Medulla oblongata (tissue), 1 donor: ENCODE results near the gene SLC22A23.

Source experiments
- DNase-seq: peaks from one replicate; pipeline ENCODE4 v3.0.0-alpha.2; 2015; ENCODE audit errors: extremely low spot score

Gene SLC22A23

GRCh38 chr6:3353213-3353903 is 103.5 kb downstream of the SLC22A23 start:
- DNase-seq: no peak

DNA sequence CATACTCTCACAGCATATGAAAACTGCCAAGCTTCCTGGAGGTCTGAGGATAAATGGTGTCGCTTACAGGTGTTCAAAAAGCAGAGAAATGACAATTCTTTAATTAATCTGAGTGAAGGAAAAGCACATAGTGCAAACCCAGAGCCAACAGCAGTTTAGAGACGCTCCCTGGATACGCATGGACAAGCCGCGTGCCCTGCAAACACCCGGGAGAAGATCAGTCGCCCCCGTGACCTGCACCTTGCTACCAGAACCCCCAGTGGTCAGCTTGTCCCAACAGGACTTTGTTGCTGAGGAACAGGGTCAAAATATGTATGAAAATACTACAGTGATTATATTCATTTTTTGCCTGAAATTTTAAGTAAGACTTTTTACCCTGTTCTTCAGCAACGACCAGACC is 104.2 kb downstream of the SLC22A23 start:
- no peak for DNase-seq

GRCh38 chr6:3351829-3352524 is 104.9 kb downstream of the SLC22A23 start:
- DNase-seq: no peak

- peak; percentile 74 for DNase-seq
Observed at GRCh38 chr6:3351105-3351676, 105.7 kb downstream of the SLC22A23 start.

DNA sequence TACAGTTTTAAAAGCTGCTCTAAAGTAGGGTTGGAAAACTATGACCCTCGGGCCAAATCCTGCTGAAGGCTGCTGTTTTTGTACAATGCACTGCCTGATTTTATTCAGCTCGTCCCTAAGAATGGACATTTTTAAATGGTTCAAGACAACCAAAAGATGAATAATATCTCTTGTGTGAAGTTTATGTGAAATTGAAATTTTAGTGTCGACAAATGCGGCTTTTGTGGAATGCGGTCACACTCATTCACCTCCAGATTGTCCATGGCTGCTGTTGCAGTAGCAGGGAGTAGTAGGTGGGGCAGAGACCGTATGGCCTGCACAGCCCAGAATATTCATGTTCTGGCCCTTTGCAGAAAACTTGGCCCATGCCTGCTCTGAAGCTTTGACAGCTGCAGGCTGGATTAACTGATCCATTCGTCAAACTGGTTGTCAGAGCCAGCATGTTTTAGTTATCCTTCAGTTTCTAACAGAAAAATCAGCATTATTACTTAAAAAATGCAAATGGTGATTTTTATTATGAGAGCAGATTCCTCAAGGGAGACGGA is 106.5 kb downstream of the SLC22A23 start:
- DNase-seq: no peak

- DNase-seq: no peak
Observed at GRCh38 chr6:3349388-3350251, 107.2 kb downstream of the SLC22A23 start.

GRCh38 chr6:3348821-3349220 is 108.0 kb downstream of the SLC22A23 start:
- DNase-seq: no peak

DNA sequence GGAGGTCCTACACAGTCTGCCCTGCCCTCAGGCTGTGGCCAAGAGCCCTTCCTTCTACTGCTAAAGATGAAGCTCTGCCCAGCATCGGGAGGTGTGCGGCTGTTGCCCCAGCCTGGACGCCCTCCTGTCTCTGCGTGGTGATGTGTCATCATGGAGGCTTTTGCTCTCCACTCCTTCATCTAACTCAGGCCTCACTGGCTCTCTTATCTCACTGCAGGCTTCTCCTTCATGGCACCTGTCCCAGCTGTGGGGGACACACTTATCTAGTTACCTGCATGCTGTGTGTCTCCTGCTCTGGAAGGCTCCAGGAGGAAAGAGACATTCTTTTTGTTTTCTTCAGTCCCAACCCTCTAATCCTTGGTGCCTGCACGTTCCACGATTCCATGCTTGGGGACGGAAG is 109.0 kb downstream of the SLC22A23 start:
- DNase-seq: no peak

GRCh38 chr6:3347247-3347646 is 109.6 kb downstream of the SLC22A23 start:
- DNase-seq: no peak

DNA sequence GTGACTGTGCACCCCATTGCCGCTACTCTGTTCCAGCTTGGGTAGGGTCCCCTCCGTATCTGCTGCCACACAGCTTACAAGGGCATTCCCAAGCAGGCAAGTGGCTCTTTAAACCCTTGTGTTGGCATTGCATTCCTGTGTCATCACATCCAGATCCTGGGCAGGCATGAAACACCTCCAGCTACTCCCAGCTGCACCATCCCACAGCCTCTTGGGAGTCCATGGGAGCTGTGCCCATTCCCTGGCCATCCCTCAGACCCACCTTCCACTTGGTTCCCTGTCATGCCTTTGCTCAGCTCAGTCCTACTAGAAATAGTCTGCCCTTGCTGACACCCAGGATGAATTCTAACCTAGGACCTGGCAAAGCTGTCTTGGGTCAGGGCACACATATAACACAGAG is 110.4 kb downstream of the SLC22A23 start:
- DNase-seq: no peak

- no peak for DNase-seq
Observed at GRCh38 chr6:3345836-3346235, 111.0 kb downstream of the SLC22A23 start.

DNA sequence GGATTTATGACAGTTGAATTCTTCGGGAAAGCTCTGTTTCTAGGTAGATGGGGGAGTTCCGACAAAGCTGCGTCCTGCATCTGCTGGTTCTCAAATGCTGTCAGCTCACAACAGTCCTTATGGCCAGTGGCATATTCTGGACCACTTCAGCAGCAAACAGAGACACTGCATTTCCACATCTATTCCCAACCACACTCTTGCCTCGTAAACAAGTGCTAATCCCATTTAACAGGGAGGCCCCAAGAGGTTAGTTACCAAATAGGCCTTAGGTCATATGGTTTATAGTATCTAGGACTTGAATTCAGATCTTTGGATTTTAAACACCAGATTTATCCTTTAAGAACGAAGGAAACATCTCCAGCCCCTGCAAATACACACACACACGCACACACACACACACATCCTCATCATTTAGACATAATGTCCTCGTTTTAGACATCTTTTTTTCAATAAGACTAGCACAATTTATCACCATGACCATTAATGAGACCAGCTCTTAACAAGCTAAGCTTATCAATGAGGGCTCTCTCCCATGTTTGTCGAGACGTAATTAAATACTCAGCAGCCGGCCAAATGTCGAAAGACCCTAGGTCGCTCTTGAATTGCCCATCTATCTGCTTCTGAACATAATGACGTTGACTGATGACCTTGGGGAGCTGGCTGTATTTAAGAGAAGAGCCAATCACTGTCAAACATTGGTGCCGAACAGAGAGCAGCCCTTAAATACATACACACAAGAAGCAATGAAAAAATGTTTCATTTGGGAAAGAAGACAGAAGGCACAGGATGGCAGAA is 113.6 kb downstream of the SLC22A23 start:
- DNase-seq: no peak

DNA sequence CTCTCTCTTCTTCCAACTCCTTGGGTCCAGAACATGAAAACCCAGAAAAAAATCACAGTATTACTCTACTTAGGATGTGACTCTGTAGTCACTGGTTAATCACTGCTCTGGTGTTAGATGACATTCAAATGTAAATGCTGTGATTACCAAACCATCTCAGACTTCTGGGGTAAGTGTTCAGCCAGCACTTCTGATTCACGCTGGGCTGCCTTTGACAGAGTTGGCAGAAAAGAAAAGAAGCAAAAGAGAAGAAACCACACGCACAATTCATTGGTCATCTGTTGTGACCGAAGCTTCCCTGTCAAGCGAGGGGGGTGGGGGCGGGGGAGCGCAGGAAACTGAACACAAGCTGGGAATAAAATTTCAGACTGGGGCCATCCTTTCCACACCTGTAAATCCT is 115.4 kb downstream of the SLC22A23 start:
- peak; percentile 80 for DNase-seq

DNA sequence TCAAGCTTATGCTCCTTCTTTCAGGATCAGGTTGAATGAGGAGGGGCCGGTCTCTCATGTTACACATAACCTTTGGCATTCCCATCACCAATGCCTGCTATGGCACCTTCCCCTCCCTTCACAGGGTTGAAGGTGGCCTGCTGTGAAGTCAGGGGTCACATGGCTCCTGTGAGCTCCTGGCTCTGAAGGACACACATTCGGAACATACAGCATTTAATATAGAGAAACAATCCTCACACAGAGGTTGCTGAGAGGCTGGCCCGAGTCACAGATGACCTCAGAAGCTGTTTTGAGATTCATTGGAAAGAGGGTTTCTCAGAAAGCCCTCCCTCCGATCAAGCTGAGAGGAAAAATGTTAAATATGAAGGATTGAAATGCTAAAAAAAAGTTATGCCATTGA is 116.0 kb downstream of the SLC22A23 start:
- no peak for DNase-seq

DNA sequence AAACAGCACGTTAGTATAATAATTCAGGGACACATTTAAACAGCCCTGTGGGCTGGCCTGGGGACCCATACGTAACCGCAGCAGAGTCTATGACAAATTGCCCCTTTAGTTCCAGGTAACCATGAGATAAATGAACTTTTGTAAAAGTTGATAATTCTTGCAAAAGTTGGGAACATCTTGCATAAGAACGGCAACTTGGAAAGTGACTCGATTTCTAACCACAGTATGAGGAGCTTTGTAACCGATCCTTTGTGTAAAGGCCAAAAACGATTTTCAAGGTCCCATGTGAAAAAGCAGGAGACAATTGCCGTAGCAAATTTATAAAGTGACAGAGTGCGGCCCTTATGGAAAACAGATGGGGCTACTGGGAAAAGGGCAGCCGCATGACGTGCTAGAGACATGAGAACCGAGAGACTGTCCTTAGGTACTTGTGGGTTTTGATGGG is 116.5 kb downstream of the SLC22A23 start:
- no peak for DNase-seq

DNA sequence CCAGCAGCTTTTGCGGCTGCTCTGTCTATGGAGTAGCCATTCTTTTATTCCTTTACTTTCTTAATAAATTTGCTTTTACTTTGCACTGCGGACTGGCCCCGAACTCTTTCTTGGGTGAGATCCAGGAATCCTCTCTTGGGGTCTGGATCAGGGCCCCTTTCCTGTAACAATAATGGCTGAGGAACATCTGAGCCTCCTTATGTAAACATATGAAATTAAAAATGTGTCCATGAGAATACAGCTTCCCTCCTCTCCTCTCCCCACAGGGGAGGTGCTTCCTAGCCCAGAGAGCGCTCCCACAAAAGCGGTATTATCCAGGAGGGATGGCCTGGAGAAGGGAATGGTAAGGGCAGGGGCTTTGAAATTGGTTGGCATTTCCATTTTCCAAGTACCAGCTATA is 117.0 kb downstream of the SLC22A23 start:
- no peak for DNase-seq

DNA sequence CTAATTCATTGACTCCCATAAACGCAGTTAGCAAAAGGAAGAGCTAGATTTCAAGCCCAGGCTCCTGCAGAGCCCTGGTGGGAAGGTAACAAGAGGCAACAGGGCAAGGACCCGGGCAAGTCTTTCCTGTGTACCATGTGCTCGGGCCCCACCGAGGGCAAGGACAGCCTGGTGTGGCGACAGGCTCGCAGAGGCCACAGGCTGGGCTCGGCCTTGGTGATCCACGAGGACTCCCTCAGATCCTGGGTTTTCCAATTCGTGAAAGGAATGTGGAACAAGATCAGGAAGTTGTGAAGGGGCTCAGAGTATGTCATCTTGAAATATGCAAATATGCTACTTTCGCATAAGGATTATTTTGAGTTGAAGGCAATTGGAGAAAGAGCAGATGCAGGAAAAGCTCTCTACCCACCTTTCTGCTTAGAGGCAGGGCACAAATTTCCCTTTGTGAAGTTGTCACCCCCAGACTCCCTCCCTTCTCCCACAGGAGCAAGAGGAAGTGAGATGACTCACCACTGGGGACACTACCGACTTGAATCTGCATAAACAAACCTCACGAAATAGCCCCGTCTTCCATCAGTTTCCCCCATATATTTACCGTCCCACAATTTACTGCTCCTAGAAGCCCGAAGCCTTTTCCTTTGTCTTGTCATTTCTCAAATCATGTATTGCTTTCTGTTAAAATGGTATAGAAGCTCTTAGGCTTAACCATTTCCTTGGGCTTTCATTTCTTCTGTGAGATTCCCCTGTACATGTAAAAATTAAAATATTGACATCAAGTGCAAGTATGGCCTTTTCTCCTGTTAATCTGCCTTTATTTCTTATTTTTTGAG is 119.1 kb downstream of the SLC22A23 start:
- no peak for DNase-seq

- DNase-seq: no peak
Observed at GRCh38 chr6:3336859-3337515, 119.9 kb downstream of the SLC22A23 start.

- DNase-seq: no peak
Observed at GRCh38 chr6:3336066-3336786, 120.6 kb downstream of the SLC22A23 start.
